HG03039 (cell line): ENCODE results near the gene MEFV.
"Not testable (repeated sequence)": the region's sequence is repeated elsewhere in the genome, so short reads cannot be mapped to it uniquely, and the experiment has no call there.

Source experiments
- ATAC-seq: cut with Tn5 transposase; IDR thresholded peaks from one replicate; pipeline ENCODE4 v1.9.1; 2021; ENCODE audit warnings: mild to moderate bottlenecking, moderate library complexity; ENCODE audit not compliant: unreplicated experiment

MEFV gene

GRCh38 chr16:3270718-3271117, 14.3 kb upstream of the MEFV start:
- ATAC-seq, result not testable (repeated sequence)

GRCh38 chr16:3268294-3268693, 11.9 kb upstream of the MEFV start:
- no peak for ATAC-seq

GRCh38 chr16:3266873-3267537, 10.6 kb upstream of the MEFV start:
- no peak for ATAC-seq

- peak; percentile 72 for ATAC-seq
Measured at GRCh38 chr16:3264137-3265036, 8.0 kb upstream of the MEFV start.

GRCh38 chr16:3262517-3262916, 6.1 kb upstream of the MEFV start:
- no peak for ATAC-seq

GRCh38 chr16:3259836-3260235, 3.4 kb upstream of the MEFV start:
- no peak for ATAC-seq

- ATAC-seq, result no peak
Measured at GRCh38 chr16:3256866-3257465, 533 bp upstream of the MEFV start.

GRCh38 chr16:3254309-3254708, 2.1 kb downstream of the MEFV start:
- no peak for ATAC-seq

- ATAC-seq, result no peak
Measured at GRCh38 chr16:3252967-3253366, 3.5 kb downstream of the MEFV start.

- no peak for ATAC-seq
Measured at GRCh38 chr16:3249451-3249850, 7.0 kb downstream of the MEFV start.

GRCh38 chr16:3249020-3249419, 7.4 kb downstream of the MEFV start:
- ATAC-seq, result no peak

GRCh38 chr16:3248596-3248995, 7.8 kb downstream of the MEFV start:
- no peak for ATAC-seq

GRCh38 chr16:3246876-3247275, 9.6 kb downstream of the MEFV start:
- no peak for ATAC-seq

GRCh38 chr16:3246002-3246401, 10.4 kb downstream of the MEFV start:
- ATAC-seq, result no peak

- ATAC-seq, result no peak
Measured at GRCh38 chr16:3243882-3244281, 12.6 kb downstream of the MEFV start.

- no peak for ATAC-seq
Measured at GRCh38 chr16:3242709-3243108, 13.7 kb downstream of the MEFV start.

- no peak for ATAC-seq
Measured at GRCh38 chr16:3241761-3242160, 14.7 kb downstream of the MEFV start.

GRCh38 chr16:3235856-3236669, 20.4 kb downstream of the MEFV start:
- no peak for ATAC-seq

- peak; percentile 84 for ATAC-seq
Measured at GRCh38 chr16:3234857-3235561, 21.4 kb downstream of the MEFV start, which contains the start of gene ZNF200. Gene ZNF200 (minus strand): TSS chr16:3235158. CDS start chr16:3233755, 1,403 bp downstream.

- ATAC-seq, result no peak
Measured at GRCh38 chr16:3234543-3234856, 21.9 kb downstream of the MEFV start.
